Measurements from ENCODE around the gene CRIM1. TPM values are rescaled to one million over a fixed set of nuclear protein-coding genes. Genes with fewer than 3 reads are reported as not detected.

CRIM1 gene
- total RNA-seq, 2 donors from 2014 or later, result 55.7 to 90.7 TPM

DNA sequence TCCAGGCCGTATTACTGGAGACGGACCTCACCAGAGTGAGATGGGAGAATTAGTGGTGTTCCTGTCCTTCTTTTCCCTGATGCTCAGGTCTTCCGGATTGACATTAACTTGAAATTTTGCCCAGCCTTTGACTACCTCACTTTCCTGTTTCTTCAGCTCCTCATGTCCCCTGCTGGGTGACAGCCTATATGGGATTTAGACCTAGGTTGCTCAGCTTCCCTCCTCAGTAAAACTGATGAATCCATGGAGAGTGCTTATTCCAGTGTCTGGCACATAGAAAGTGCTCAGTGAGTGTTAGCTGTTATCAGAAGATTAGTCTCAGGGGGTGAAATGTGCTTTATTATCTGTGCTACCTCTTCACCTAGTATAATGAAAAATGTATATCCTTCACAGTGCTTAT, 30.0 kb downstream of the CRIM1 start:
- H3K27me3 ChIP-seq, result no peaks in the 10 kb centered on the region
- no peaks in the 10 kb centered on the region for H3K9me3 ChIP-seq
- intact Hi-C loops (cut with DNase I), result no loop called here
- peaks cover 5% of the 10 kb centered on the region for H3K4me1 ChIP-seq
- peak; percentile 9 for DNase-seq
- no peak overlapping the region for H3K4me3 ChIP-seq
- H3K27ac ChIP-seq, result no peak overlapping the region
- no peak overlapping the region for H3K9ac ChIP-seq (ENCODE audit: low read depth in 2 of 2, low read length in 2 of 2)
- no peaks in the 10 kb centered on the region for H3K36me3 ChIP-seq
- TF ChIP-seq CTCF (IDR thresholded peaks at IDR 0.05), result no peak

DNA sequence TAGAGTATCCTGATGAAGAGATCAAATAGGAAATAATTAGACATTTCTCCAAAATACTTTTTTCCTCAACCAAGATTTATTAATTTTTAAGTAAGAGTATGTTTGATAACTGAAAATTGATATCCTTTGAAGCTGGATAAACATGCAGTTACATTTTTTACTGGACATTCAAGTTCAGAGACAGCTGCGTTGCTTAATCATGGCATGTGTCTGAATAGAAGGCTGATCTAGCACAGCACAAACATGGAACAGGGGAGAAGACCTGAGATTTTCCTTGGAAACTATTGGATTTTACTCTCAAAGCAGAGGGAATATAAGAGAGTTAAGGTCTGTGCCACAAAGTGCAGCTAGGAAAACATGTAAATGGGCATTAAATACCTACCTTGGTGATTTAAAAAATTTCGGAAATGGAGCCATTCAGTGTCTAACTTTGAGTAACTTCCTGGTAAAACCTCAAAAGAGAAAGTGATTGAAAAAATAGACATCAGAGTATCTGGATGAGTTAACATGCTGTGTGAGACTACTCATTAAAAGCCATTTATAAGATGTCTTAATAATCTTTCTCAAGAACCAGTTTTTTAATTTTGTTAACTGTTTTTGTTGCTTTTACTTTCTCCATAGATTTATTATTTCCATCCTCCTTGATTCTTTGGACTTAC, 31.8 kb downstream of the CRIM1 start:
- Histone ChIP-seq H3K9ac (ENCODE audit: low read depth in 2 of 2, low read length in 2 of 2) (no peak overlapping the region), H3K27ac (no peak overlapping the region), H3K36me3 (no peaks in the 10 kb centered on the region), H3K27me3 (no peaks in the 10 kb centered on the region), H3K4me1 (no peaks in the 10 kb centered on the region), H3K4me3 (no peak overlapping the region), H3K9me3 (no peaks in the 10 kb centered on the region)
- no peak for TF ChIP-seq CTCF (IDR thresholded peaks at IDR 0.05)
- DNase-seq, result no peak
- intact Hi-C loops (cut with DNase I), result no loop called here

DNA sequence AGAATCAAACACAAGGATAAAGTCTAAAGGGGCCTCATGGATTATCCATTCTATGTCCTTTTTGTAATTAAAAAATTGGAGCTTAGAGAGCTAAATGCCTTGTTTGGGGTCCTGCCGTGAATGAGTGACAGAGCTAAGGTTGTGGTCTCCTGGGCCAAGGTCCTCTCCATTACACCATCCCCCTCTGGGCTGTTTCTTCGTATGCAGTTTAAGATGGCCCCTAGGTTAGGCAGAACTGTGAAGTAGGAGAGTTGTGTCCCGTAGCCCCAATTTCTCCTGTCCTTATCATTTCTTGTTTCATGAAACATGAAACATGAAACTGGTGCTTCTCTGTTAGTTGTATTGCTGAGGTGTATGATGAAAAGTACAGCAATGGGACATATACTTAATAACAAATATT, 32.9 kb downstream of the CRIM1 start:
- H3K9ac ChIP-seq (ENCODE audit: low read depth in 2 of 2, low read length in 2 of 2), result no peak overlapping the region
- no peak overlapping the region for H3K4me3 ChIP-seq
- no peak for DNase-seq

DNA sequence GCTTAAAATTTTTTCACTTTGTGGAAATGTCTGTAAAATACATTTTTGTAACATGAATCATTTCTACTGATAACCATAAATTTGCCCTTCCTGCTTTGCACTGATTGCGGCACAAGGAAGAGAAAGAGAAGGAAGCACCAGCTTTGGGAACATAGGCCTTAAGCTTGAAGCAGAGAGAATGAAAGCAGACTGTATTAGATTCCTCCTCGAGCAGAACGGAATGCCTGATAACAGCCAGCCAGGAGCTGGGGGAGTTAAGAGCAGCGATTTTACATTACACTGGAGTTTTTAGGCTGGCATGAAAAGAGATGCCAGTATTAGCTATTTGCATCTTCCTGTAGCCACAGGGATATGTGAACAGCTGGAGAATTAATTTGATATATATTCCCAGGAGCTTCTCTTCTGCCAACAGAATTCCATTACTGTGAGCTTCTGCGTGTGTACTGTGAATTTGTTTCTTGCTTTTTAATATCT, 33.5 kb downstream of the CRIM1 start:
- H3K36me3 ChIP-seq, result no peaks in the 10 kb centered on the region
- H3K4me3 ChIP-seq, result no peak overlapping the region
- no peak for DNase-seq
- no peak for TF ChIP-seq CTCF (IDR thresholded peaks at IDR 0.05)
- no peaks in the 10 kb centered on the region for H3K27me3 ChIP-seq
- peak overlapping the region in 1 of 2 donors; percentile 57 for H3K9ac ChIP-seq (ENCODE audit: low read depth in 2 of 2, low read length in 2 of 2)
- H3K9me3 ChIP-seq, result no peaks in the 10 kb centered on the region
- H3K4me1 ChIP-seq, result no peaks in the 10 kb centered on the region
- H3K27ac ChIP-seq, result peak overlapping the region; percentile 45
- intact Hi-C loops (cut with DNase I), result no loop called here

More for the DNA sequence above, 32.9 kb downstream of the CRIM1 start:
- TF ChIP-seq CTCF (IDR thresholded peaks at IDR 0.05), result no peak
- Histone ChIP-seq H3K4me1 (no peaks in the 10 kb centered on the region), H3K27ac (peak overlapping the region; percentile 6), H3K27me3 (no peaks in the 10 kb centered on the region), H3K36me3 (no peaks in the 10 kb centered on the region), H3K9me3 (no peaks in the 10 kb centered on the region)
- intact Hi-C loops (cut with DNase I), result no loop called here

GRCh38 chr2:36389577-36389976, 34.0 kb downstream of the CRIM1 start:
- H3K27me3 ChIP-seq, result no peaks in the 10 kb centered on the region
- DNase-seq, result no peak
- no peaks in the 10 kb centered on the region for H3K36me3 ChIP-seq
- intact Hi-C loops (cut with DNase I), result no loop called here
- no peak for TF ChIP-seq CTCF (IDR thresholded peaks at IDR 0.05)
- H3K9ac ChIP-seq (ENCODE audit: low read depth in 2 of 2, low read length in 2 of 2), result peak overlapping the region in 1 of 2 donors; percentile 57
- H3K9me3 ChIP-seq, result no peaks in the 10 kb centered on the region
- peak overlapping the region; percentile 45 for H3K27ac ChIP-seq
- no peak overlapping the region for H3K4me3 ChIP-seq
- no peaks in the 10 kb centered on the region for H3K4me1 ChIP-seq
